SK-N-MC (cell line): ENCODE measurements around the gene COMMD2.

Experiments
- DNase-seq: peaks from one replicate; pipeline ENCODE4 v3.0.0-alpha.2; 2011; ENCODE audit warnings: low read depth, low spot score
- H3K27ac ChIP-seq: fragments of 200-600 bp; sonication (generic); 2 replicates; pipeline ENCODE4 v1.5.1; 2016; ENCODE audit warnings: mixed run types
- H3K36me3 ChIP-seq: fragments of 200-600 bp; sonication (generic); 2 replicates; pipeline ENCODE4 v1.6.1; 2017; ENCODE audit warnings: antibody characterized with exemption, low read length, mixed read lengths; ENCODE audit not compliant: insufficient read depth
- H3K4me3 ChIP-seq: fragments of 200-600 bp; sonication (generic); 2 replicates; pipeline ENCODE4 v1.5.1; 2016
- H3K9ac ChIP-seq: fragments of 200-600 bp; sonication (generic); 2 replicates; pipeline ENCODE4 v1.8.0; 2017; ENCODE audit warnings: mixed run types, mixed read lengths; ENCODE audit not compliant: insufficient read length
- H3K9me3 ChIP-seq: fragments of 200-600 bp; sonication (generic); 2 replicates; pipeline ENCODE4 v1.6.1; 2017; ENCODE audit warnings: low read depth, mild to moderate bottlenecking, antibody characterized with exemption, low read length, moderate library complexity, mixed read lengths
- EZH2 ChIP-seq: fragments of 200-600 bp; sonication (generic); IDR thresholded peaks from one replicate; pipeline ENCODE4 v1.6.1; 2017; ENCODE audit warnings: antibody characterized with exemption
- FOXP2 ChIP-seq: optimal IDR thresholded peaks from 2 replicates; pipeline ENCODE3; 2011; ENCODE audit warnings: mild to moderate bottlenecking, moderate library complexity; ENCODE audit not compliant: insufficient read depth; ENCODE audit errors: extremely low read length, control extremely low read depth
- POLR2AphosphoS5 ChIP-seq: IDR thresholded peaks from 2 replicates; pipeline ENCODE4 v1.6.1; 2012; ENCODE audit warnings: mild to moderate bottlenecking, low read depth, low read length, borderline replicate concordance

The COMMD2 gene

DNA sequence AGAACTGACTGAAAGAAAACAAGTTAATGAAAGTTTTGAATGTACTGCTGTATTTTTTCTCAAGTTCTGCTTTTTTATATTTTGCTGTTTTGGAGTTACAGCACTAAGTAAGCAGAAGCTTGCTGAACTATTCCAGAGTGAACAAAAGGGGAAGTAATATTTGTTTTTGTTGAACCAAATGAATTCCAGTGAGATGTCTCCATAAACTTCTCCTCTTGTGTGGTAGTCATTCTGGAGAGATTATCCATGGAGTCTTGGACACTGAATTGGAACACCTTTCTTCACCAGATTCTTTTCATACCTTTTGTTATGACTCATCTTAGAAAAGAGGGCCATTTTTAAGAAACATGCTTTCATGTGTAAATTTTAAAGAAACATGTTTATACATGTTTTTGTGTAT is 31.3 kb upstream of the COMMD2 start:
- Histone ChIP-seq H3K4me3 (no peak overlapping the region), H3K9ac (no peak overlapping the region), H3K27ac (no peak overlapping the region), H3K36me3 (no peaks in the 10 kb centered on the region), H3K9me3 (no peaks in the 10 kb centered on the region)
- DNase-seq, result no peak
- TF ChIP-seq POLR2AphosphoS5, result no peak
- TF ChIP-seq EZH2, result no peak
- TF ChIP-seq FOXP2, result no peak

DNA sequence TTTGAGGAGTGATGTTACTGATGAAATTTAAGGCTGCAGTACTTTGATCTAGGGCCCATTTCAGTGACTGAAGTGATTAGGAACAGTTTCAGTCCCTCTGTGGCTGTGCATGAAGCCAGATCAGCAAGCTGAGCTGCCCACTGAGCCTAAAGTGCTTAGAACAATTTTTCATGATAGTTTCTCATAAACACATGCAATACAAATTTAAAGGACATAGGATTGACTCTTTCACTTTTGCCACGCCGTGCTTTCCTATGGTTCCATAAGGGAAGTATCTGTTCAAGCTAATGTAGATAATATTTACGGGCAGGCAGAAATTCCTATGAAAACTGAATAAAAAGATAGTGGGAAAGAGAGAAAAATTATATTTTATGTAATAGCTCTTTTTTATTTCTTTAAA is 29.5 kb upstream of the COMMD2 start:
- Histone ChIP-seq H3K9me3 (no peaks in the 10 kb centered on the region), H3K27ac (no peak overlapping the region), H3K36me3 (no peaks in the 10 kb centered on the region), H3K4me3 (no peak overlapping the region), H3K9ac (no peak overlapping the region)
- DNase-seq, result no peak
- TF ChIP-seq FOXP2 (no peak), EZH2 (no peak), POLR2AphosphoS5 (no peak)

DNA sequence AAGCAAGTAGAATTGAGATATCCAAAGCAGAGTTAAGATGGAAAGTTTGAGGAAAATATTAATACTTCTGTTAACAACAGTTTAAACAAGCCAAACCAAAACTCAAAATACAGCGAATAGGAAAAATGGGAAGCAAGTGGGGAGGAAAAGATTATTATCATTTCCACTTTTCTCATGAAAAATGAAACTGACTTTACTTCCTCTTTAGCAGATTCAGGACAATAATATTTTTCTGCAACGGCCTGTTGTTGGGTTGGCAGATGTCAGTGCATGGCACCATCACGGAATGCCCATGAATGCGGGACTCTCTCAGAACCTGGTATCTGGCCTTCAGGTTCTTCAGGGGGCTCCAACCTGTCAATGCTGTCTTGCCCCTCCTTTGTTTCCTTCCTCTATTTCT is 28.9 kb upstream of the COMMD2 start:
- H3K9ac ChIP-seq, result no peak overlapping the region
- no peak for DNase-seq

DNA sequence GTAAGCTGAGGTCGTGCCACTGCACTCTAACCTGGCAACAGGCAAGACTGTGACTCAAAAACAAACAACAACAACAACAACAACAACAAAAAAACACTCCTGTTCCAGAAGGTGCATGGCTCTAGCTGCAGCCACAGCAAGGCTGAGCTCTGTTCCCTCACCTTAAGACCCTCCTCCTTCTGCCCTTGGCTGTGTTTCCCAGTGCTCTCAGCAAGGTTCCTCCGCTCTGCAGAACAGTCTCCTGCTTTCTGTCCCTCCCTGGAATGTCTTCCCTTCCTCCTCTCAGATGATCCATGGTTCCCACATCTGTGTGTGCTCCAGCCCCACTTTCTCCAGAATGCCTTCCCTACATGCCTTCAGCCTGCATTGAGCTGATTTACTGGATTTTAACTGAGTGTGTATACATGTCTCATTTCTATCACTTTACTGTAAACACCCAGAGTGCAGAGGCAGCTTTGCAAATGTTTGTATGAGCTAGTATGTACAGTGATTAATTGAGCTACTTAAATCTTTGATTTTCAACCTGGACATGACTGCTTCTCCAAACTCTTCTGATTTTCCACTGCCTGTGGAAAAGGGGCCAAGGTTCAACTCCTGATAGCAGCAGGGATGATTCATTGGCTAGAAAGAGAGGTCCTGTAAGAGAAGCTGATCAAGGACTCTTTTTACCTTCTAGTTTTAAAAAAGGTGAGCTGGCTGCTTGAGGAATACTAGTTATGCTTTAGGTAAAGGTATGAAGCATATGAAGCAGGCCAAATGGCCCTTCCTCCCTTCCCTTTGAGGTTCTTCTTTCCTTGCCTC is 25.3 kb upstream of the COMMD2 start:
- no peak for DNase-seq

More for the DNA sequence above, 28.9 kb upstream of the COMMD2 start:
- Histone ChIP-seq H3K9me3 (no peaks in the 10 kb centered on the region), H3K36me3 (no peaks in the 10 kb centered on the region), H3K27ac (no peak overlapping the region), H3K4me3 (no peak overlapping the region)
- no peak for TF ChIP-seq EZH2
- no peak for TF ChIP-seq POLR2AphosphoS5

DNA sequence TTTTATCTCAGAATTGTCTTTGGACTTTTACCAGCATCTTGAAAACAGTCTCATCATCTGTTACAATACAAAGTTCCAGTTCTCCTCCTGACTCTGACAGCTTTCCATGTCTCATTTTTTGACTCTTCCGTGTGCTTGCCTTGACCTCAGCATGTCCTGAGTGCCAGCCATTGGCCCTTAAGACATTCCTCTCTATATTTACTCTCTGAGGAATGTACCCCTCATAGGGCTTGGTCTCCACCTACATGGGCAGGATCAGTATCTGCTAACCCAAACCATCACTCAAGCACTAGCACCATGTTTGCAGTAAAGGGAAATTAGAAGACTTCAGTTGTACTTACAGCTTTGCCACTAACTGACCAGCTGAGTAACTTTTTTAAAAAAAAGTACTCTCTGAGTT is 23.9 kb upstream of the COMMD2 start:
- Histone ChIP-seq H3K9ac (no peak overlapping the region), H3K27ac (no peak overlapping the region), H3K36me3 (no peaks in the 10 kb centered on the region), H3K9me3 (no peaks in the 10 kb centered on the region), H3K4me3 (no peak overlapping the region)
- no peak for DNase-seq
- TF ChIP-seq EZH2 (no peak), POLR2AphosphoS5 (no peak), FOXP2 (no peak)

More for the DNA sequence above, 25.3 kb upstream of the COMMD2 start:
- H3K36me3 ChIP-seq, result no peaks in the 10 kb centered on the region
- H3K4me3 ChIP-seq, result no peak overlapping the region
- no peaks in the 10 kb centered on the region for H3K9me3 ChIP-seq
- TF ChIP-seq EZH2 (no peak), FOXP2 (no peak), POLR2AphosphoS5 (no peak)
- no peak overlapping the region for H3K27ac ChIP-seq
- H3K9ac ChIP-seq, result no peak overlapping the region

GRCh38 chr3:149772861-149773260 is 20.6 kb upstream of the COMMD2 start:
- no peaks in the 10 kb centered on the region for H3K9me3 ChIP-seq
- no peak overlapping the region for H3K4me3 ChIP-seq
- H3K27ac ChIP-seq, result no peak overlapping the region
- no peaks in the 10 kb centered on the region for H3K36me3 ChIP-seq
- DNase-seq, result no peak
- TF ChIP-seq POLR2AphosphoS5 (no peak), EZH2 (no peak), FOXP2 (no peak)
- no peak overlapping the region for H3K9ac ChIP-seq

DNA sequence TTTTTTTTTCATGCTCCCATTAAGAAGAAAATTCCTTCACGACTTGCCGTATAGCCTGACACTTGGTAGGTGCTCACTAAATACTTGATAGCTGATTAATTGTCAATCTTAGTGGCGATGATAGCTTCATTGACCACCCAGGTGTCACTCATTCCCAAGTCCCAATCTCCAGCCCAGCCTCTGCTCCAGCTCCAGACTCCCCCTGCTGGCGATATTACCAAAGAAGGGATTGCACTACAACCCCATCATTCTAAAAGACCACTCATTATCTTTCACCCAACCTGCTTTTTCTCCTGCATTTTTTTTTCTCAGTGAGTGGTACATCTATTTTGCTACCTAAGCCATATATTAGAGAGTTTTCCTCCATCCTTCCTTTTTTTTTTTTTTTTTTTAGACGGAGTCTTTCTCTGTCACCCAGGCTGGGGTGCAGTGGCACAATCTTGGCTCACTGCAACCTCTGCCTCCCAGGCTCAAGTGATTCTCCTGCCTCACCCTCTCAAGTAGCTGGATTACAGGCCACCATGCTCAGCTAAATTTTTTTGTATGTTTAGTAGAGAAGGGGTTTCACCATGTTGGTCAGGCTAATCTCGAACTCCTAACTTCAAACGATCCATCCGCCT is 19.5 kb upstream of the COMMD2 start:
- TF ChIP-seq POLR2AphosphoS5, result no peak
- no peak for TF ChIP-seq FOXP2
- TF ChIP-seq EZH2, result no peak
- Histone ChIP-seq H3K9ac (no peak overlapping the region), H3K27ac (no peak overlapping the region), H3K4me3 (no peak overlapping the region), H3K36me3 (no peaks in the 10 kb centered on the region), H3K9me3 (no peaks in the 10 kb centered on the region)
- DNase-seq, result no peak

DNA sequence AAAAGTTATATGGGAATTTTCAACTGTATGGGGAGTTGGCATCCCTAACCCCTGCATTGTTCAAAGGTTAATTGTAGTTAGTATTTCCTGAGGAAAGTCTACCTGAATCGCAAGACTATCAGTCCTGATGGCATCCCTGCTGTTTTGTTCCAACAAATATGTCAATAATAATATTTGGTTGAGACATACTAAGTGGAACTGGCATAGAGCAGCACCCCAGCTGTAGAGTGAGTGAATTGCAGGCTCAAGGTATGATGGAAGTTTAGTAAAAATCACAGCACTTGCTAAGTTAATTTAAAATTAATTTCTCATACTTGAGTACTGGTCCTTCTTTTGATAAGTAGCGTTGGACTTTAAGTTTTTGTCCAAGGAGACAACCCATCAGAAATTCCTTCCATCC is 18.0 kb upstream of the COMMD2 start:
- Histone ChIP-seq H3K9me3 (no peaks in the 10 kb centered on the region), H3K4me3 (no peak overlapping the region), H3K36me3 (no peaks in the 10 kb centered on the region), H3K27ac (no peak overlapping the region), H3K9ac (no peak overlapping the region)
- TF ChIP-seq FOXP2 (no peak), POLR2AphosphoS5 (no peak), EZH2 (no peak)
- no peak for DNase-seq
